Caco-2 (cell line): ENCODE results near the gene CWH43. TPM values are rescaled to one million over a fixed set of nuclear protein-coding genes. Genes with fewer than 3 reads are reported as not detected.

Experiments
- BruUV-seq: library from RNA; stranded (reverse); fragments of 400-500 nt; replicated peaks from 2 replicates; lab custom pipeline; 2021; lab: Mats Ljungman, UMichigan
- CTCF ChIA-PET: fragments of 300-600 bp; sonication (Branson Sonifier 250); formaldehyde crosslinking; loops from one replicate; lab custom pipeline; 2022; ENCODE audit warnings: antibody characterized with exemption; lab: Charles Lee
- POLR2A ChIA-PET: fragments of 300-600 bp; sonication (Branson Sonifier 250); formaldehyde crosslinking; loops from one replicate; lab custom pipeline; 2022; ENCODE audit warnings: antibody characterized with exemption; lab: Charles Lee
- DNase-seq, 2 experiments: peaks; one replicate each; pipeline versions ENCODE4 v3.0.0 to v3.0.0-alpha.2; 2020 to 2022
- H3K27me3 ChIP-seq: replicated peaks from 2 replicates; pipeline ENCODE4 v1.6.0; 2011; ENCODE audit warnings: low read length; ENCODE audit not compliant: control insufficient read depth, insufficient read depth
- H3K36me3 ChIP-seq: 2 replicates; pipeline ENCODE4 v1.5.1; 2011; ENCODE audit warnings: low read length; ENCODE audit not compliant: control insufficient read depth, insufficient read depth
- H3K4me1 ChIP-seq: fragments of 250-450 bp; sonication (Bioruptor Pico); 2 replicates; pipeline ENCODE4 v1.5.1; 2020; ENCODE audit warnings: mild to moderate bottlenecking
- H3K4me3 ChIP-seq: 2 replicates; pipeline ENCODE4 v1.5.1; 2011; ENCODE audit warnings: low read depth, mild to moderate bottlenecking, control low read depth, low read length
- H3K9me3 ChIP-seq: fragments of 250-450 bp; sonication (Bioruptor Pico); 2 replicates; pipeline ENCODE4 v1.5.1; 2020; ENCODE audit warnings: mild to moderate bottlenecking, moderate library complexity
- H3K27ac Mint-ChIP-seq: one replicate; pipeline ENCODE4 v1.8.0; 2022; ENCODE audit warnings: mixed read lengths; ENCODE audit not compliant: unreplicated experiment
- H3K27me3 Mint-ChIP-seq: one replicate; pipeline ENCODE4 v1.8.0; 2022; ENCODE audit warnings: mixed read lengths; ENCODE audit not compliant: insufficient read depth, unreplicated experiment
- H3K36me3 Mint-ChIP-seq: one replicate; pipeline ENCODE4 v1.8.0; 2022; ENCODE audit warnings: mild to moderate bottlenecking, mixed read lengths; ENCODE audit not compliant: insufficient read depth, unreplicated experiment
- H3K4me1 Mint-ChIP-seq: one replicate; pipeline ENCODE4 v1.8.0; 2022; ENCODE audit warnings: low read depth, mixed read lengths; ENCODE audit not compliant: unreplicated experiment
- H3K4me3 Mint-ChIP-seq: one replicate; pipeline ENCODE4 v1.8.0; 2022; ENCODE audit warnings: mild to moderate bottlenecking, moderate library complexity, mixed read lengths; ENCODE audit not compliant: unreplicated experiment
- H3K9me3 Mint-ChIP-seq: one replicate; pipeline ENCODE4 v1.8.0; 2022; ENCODE audit warnings: mixed read lengths; ENCODE audit not compliant: unreplicated experiment
- intact Hi-C: fragments of 100-400 bp; cut with micrococcal nuclease; formaldehyde crosslinking; loops from one replicate; pipeline ENCODE4 v1.10.0; 2022; ENCODE audit not compliant: unreplicated experiment
- total RNA-seq: library from RNA; stranded (reverse); gene quantifications from 2 replicates; pipeline ENCODE4 v1.2.3, GENCODE V29; 2022
- TF ChIP-seq, protein P1 (sequence below), 2 experiments: fragments of 200-600 bp in 1 of 2; IDR thresholded peaks; 1 replicate in 1 of 2; 2 replicates in 1 of 2; pipeline versions ENCODE4 v1.5.1 to v1.8.0; 2011 to 2022; ENCODE audit warnings: antibody characterized with exemption in 1 of 2, control low read depth in 1 of 2, inconsistent platforms in 1 of 2, low read depth in 1 of 2, low read length in 1 of 2, mild to moderate bottlenecking in 1 of 2, moderate library complexity in 1 of 2; ENCODE audit not compliant: insufficient read depth in 1 of 2, severe bottlenecking in 1 of 2, unreplicated experiment in 1 of 2

The CWH43 gene
- total RNA-seq, 1 experiment from 2014 or later: not detected

DNA sequence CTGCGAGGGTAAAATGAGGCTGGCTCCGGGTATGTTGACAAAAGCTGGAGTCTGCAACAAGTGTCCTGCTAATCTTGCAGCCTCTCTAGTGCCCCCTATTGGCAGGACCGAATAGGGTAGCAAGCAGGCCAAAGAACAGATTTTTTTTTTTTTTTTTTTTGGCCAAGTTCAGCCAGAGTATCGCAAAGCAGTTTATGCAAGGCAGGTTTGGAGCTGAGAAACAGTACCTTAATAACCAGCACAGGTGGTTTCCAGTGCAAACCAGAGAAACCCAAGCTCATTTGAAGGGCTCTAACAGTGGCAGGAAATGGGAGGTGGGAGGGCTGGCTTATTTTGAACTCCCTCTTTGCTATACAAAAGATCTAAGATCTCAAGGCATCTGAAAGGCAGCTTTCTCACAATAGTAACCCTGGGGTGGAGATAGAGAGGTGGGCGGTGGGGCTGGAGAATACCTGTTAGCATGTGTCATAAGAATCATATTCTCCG, 41.3 kb upstream of the CWH43 start:
- no TSS peak for BruUV-seq
- POLR2A ChIA-PET: interaction anchor here (0.6 kb wide), 1 partner anchor 11 kb away, joined by 4 read pairs; no protein-coding TSS in a partner anchor

GRCh38 chr4:48945981-48946380, 40.1 kb upstream of the CWH43 start:
- intact Hi-C loops: no loop called here

More for the DNA sequence above, 41.3 kb upstream of the CWH43 start:
- no peaks in the 10 kb centered on the region for H3K36me3 Mint-ChIP-seq
- 0 out of 2 replicates have a peak, but pooled peaks cover 2% of the 10 kb centered on the region for H3K4me1 ChIP-seq
- H3K36me3 ChIP-seq: no peaks in the 10 kb centered on the region
- no peaks in the 10 kb centered on the region for H3K27me3 ChIP-seq
- H3K4me1 Mint-ChIP-seq: peaks cover 7% of the 10 kb centered on the region
- H3K9me3 ChIP-seq: no peaks in the 10 kb centered on the region
- TF ChIP-seq, protein P1, sequence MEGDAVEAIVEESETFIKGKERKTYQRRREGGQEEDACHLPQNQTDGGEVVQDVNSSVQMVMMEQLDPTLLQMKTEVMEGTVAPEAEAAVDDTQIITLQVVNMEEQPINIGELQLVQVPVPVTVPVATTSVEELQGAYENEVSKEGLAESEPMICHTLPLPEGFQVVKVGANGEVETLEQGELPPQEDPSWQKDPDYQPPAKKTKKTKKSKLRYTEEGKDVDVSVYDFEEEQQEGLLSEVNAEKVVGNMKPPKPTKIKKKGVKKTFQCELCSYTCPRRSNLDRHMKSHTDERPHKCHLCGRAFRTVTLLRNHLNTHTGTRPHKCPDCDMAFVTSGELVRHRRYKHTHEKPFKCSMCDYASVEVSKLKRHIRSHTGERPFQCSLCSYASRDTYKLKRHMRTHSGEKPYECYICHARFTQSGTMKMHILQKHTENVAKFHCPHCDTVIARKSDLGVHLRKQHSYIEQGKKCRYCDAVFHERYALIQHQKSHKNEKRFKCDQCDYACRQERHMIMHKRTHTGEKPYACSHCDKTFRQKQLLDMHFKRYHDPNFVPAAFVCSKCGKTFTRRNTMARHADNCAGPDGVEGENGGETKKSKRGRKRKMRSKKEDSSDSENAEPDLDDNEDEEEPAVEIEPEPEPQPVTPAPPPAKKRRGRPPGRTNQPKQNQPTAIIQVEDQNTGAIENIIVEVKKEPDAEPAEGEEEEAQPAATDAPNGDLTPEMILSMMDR (IDR thresholded peaks at IDR 0.05; ENCODE audit: insufficient read depth in 1 of 2, low read depth in 1 of 2, low read length in 1 of 2, severe bottlenecking in 1 of 2, unreplicated experiment in 1 of 2): peak; percentile 15 to 49
- peak in 1 of 2 experiments; percentile 29 for DNase-seq
- no peaks in the 10 kb centered on the region for H3K9me3 Mint-ChIP-seq
- no peaks in the 10 kb centered on the region for H3K27me3 Mint-ChIP-seq
- CTCF ChIA-PET: interaction anchor here (0.5 to 1.2 kb wide), 4 partner anchors 11 to 502 kb away, joined by 3 to 5 read pairs (median 4); no protein-coding TSS in a partner anchor
- H3K4me3 ChIP-seq: no peak overlapping the region
- intact Hi-C loops: no loop called here
- no peak overlapping the region for H3K4me3 Mint-ChIP-seq
- no peak overlapping the region for H3K27ac Mint-ChIP-seq

DNA sequence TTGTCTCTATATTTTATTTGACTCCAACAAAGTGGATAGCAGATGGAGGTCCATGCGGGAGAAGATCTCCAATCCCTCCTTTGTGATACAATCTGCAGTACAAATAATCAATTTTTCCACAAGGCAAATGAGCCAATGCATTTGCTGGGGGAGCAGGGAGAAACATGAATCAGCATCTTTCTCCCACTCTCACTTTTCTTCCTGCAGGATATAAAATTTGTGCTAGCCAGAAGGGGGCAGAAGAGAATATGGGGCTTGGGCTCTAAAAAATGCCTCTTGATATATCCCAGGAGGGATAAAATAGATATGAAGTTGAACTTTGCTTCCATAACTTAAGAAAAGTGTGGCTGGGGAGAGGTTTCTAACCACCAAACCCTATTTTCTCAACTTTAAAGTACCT, 38.3 kb upstream of the CWH43 start:
- no peaks in the 10 kb centered on the region for H3K9me3 ChIP-seq

More at GRCh38 chr4:48945981-48946380, 40.1 kb upstream of the CWH43 start:
- CTCF ChIA-PET: no interaction called here
- Mint-ChIP-seq H3K27me3 (no peaks in the 10 kb centered on the region), H3K4me1 (peaks cover 7% of the 10 kb centered on the region), H3K36me3 (no peaks in the 10 kb centered on the region), H3K9me3 (no peaks in the 10 kb centered on the region), H3K4me3 (no peak overlapping the region), H3K27ac (no peak overlapping the region)
- Histone ChIP-seq H3K4me1 (0 out of 2 replicates have a peak, but pooled peaks cover 2% of the 10 kb centered on the region), H3K27me3 (no peaks in the 10 kb centered on the region), H3K9me3 (no peaks in the 10 kb centered on the region), H3K4me3 (no peak overlapping the region), H3K36me3 (no peaks in the 10 kb centered on the region)
- TF ChIP-seq, protein P1 (IDR thresholded peaks at IDR 0.05; ENCODE audit: insufficient read depth in 1 of 2, low read depth in 1 of 2, low read length in 1 of 2, severe bottlenecking in 1 of 2, unreplicated experiment in 1 of 2): no peak
- BruUV-seq: no TSS peak
- POLR2A ChIA-PET: no interaction called here
- DNase-seq: no peak

More for the DNA sequence above, 38.3 kb upstream of the CWH43 start:
- Mint-ChIP-seq H3K4me3 (no peak overlapping the region), H3K27ac (no peak overlapping the region), H3K27me3 (no peaks in the 10 kb centered on the region), H3K36me3 (no peaks in the 10 kb centered on the region), H3K9me3 (no peaks in the 10 kb centered on the region), H3K4me1 (peaks cover 7% of the 10 kb centered on the region)
- CTCF ChIA-PET: no interaction called here
- POLR2A ChIA-PET: no interaction called here
- Histone ChIP-seq H3K36me3 (no peaks in the 10 kb centered on the region), H3K27me3 (no peaks in the 10 kb centered on the region), H3K4me3 (no peak overlapping the region), H3K4me1 (0 out of 2 replicates have a peak, but pooled peaks cover 2% of the 10 kb centered on the region)
- intact Hi-C loops: no loop called here
- TF ChIP-seq, protein P1 (IDR thresholded peaks at IDR 0.05; ENCODE audit: insufficient read depth in 1 of 2, low read depth in 1 of 2, low read length in 1 of 2, severe bottlenecking in 1 of 2, unreplicated experiment in 1 of 2): no peak
- no peak for DNase-seq
- no TSS peak for BruUV-seq
